ENCODE data around the gene KRT40. TPM values are rescaled to one million over a fixed set of nuclear protein-coding genes. Genes with fewer than 3 reads are reported as not detected.

KRT40 gene
- total and polyA plus RNA-seq, 2 of the 8 experiments (the other 6 are each of a cell fraction or from before 2014, with no cell fraction given): not detected

- ChIA-PET CTCF (ENCODE audit: partially characterized antibody) (interaction anchor here (0.6 to 1.0 kb wide), 2 partner anchors 26 to 692 kb away, joined by 3 read pairs; no protein-coding TSS in a partner anchor), POLR2A (ENCODE audit: partially characterized antibody) (interaction anchor here (1.1 kb wide), 1 partner anchor 20 kb away, joined by 4 read pairs; no protein-coding TSS in a partner anchor)
- peaks cover 0 to 7% (median 0%) of the 10 kb centered on the region in 4 experiments; a peak in 2 of 7 replicates for H3K4me1 ChIP-seq (replicated peaks in 1 of 4; ENCODE audit: control insufficient read depth in 3 of 4, insufficient read depth in 4 of 4, low read length in 3 of 4)
- 85% methylated on average over 8 of the region's 8 CpGs; no CpG with 5 or more reads in 1 of the 2 experiments for WGBS, 2 experiments (ENCODE audit: extremely low coverage in 1 of 2, insufficient coverage in 1 of 2, insufficient read length in 1 of 2, insufficient replicate concordance in 2 of 2, low coverage in 1 of 2, low lambda C conversion rate in 2 of 2, missing lambda C conversion rate in 1 of 2)
- no peaks in the 10 kb centered on the region for H3K23me2 ChIP-seq (ENCODE audit: low read depth, low read length)
- H2BK120ac ChIP-seq (replicated peaks; ENCODE audit: low read depth, low read length): no peak overlapping the region
- H4K5ac ChIP-seq (ENCODE audit: insufficient read length, low read depth, low read length): no peak overlapping the region
- H3K9ac ChIP-seq (replicated peaks in 1 of 4; ENCODE audit: extremely low read depth in 1 of 4, low read depth in 3 of 4, low read length in 3 of 4): no peak overlapping the region
- FAIRE-seq (no peak), DNase-seq (ENCODE audit: low read depth in 1 of 2, low spot score in 2 of 2) (no peak)
- no peak overlapping the region for H3K4me3 ChIP-seq (ENCODE audit: extremely low read depth in 1 of 4, insufficient read depth in 2 of 4, low read depth in 3 of 4, low read length in 4 of 4)
- H2AFZ ChIP-seq (ENCODE audit: low read length): no peak overlapping the region
- no peaks in the 10 kb centered on the region for H3K9me3 ChIP-seq (ENCODE audit: insufficient read depth in 2 of 2, low read depth in 1 of 2, low read length in 1 of 2)
- H3K79me1 ChIP-seq (ENCODE audit: low read depth, low read length): no peaks in the 10 kb centered on the region
- H4K91ac ChIP-seq (replicated peaks; ENCODE audit: insufficient read length, low read length): no peak overlapping the region
- H4K8ac ChIP-seq (ENCODE audit: extremely low read depth, insufficient read depth, low read length): no peak overlapping the region
- no peaks in the 10 kb centered on the region for H3K79me2 ChIP-seq (ENCODE audit: control insufficient read depth in 1 of 2, insufficient read depth in 2 of 2, low read length in 2 of 2)
- no peaks in the 10 kb centered on the region for H4K20me1 ChIP-seq (replicated peaks in 1 of 2; ENCODE audit: control insufficient read depth in 1 of 2, insufficient read depth in 2 of 2, low read length in 2 of 2)
- H3K23ac ChIP-seq (ENCODE audit: insufficient read length): no peak overlapping the region
- H3K18ac ChIP-seq (ENCODE audit: extremely low read depth, low read length): no peak overlapping the region
- no peak overlapping the region for H2AK5ac ChIP-seq (ENCODE audit: low read depth, low read length)
- H2BK5ac ChIP-seq (ENCODE audit: low read depth, low read length): no peak overlapping the region
- H3K27me3 ChIP-seq (replicated peaks in 1 of 4; ENCODE audit: control insufficient read depth in 3 of 4, extremely low read depth in 1 of 4, insufficient read depth in 3 of 4, low read length in 3 of 4): no peaks in the 10 kb centered on the region
- no peak overlapping the region for H3K4ac ChIP-seq (replicated peaks; ENCODE audit: insufficient read length, low read depth, low read length)
- TF ChIP-seq FOSL1 (IDR thresholded peaks at IDR 0.05; ENCODE audit: insufficient read depth, low read depth, low read length) (no peak), POLR2AphosphoS5 (IDR thresholded peaks at IDR 0.05; ENCODE audit: low read depth, low read length) (no peak), E2F6 (IDR thresholded peaks at IDR 0.05) (no peak)
- H2BK12ac ChIP-seq (ENCODE audit: low read depth, low read length): peak overlapping the region; percentile 4; the same call in 1 of the 2 replicates
- no peak overlapping the region for H3K27ac ChIP-seq (ENCODE audit: low read depth, low read length)
- no peak overlapping the region for H2BK20ac ChIP-seq (ENCODE audit: low read length)
- H3K56ac ChIP-seq (replicated peaks; ENCODE audit: insufficient read length, low read depth, low read length): no peak overlapping the region
- H3K36me3 ChIP-seq (ENCODE audit: control insufficient read depth in 2 of 4, insufficient read depth in 4 of 4, low read length in 3 of 4): no peaks in the 10 kb centered on the region
- no peak overlapping the region for H3K4me2 ChIP-seq (ENCODE audit: insufficient read depth in 1 of 2, low read depth in 2 of 2, low read length in 2 of 2)
- no peak overlapping the region for H3K14ac ChIP-seq (ENCODE audit: insufficient read length)
- no peak overlapping the region for H2BK15ac ChIP-seq (ENCODE audit: low read length)
Measured at GRCh38 chr17:40956401-40957254, 27.5 kb downstream of the KRT40 start.

Data from H1 (cell line).